MV-4-11 (cell line): ENCODE data around the gene OSBPL5.

Experiments
- DNase-seq: peaks from one replicate; lab custom pipeline; 2025; lab: John Stamatoyannopoulos, UW

OSBPL5 gene

DNA sequence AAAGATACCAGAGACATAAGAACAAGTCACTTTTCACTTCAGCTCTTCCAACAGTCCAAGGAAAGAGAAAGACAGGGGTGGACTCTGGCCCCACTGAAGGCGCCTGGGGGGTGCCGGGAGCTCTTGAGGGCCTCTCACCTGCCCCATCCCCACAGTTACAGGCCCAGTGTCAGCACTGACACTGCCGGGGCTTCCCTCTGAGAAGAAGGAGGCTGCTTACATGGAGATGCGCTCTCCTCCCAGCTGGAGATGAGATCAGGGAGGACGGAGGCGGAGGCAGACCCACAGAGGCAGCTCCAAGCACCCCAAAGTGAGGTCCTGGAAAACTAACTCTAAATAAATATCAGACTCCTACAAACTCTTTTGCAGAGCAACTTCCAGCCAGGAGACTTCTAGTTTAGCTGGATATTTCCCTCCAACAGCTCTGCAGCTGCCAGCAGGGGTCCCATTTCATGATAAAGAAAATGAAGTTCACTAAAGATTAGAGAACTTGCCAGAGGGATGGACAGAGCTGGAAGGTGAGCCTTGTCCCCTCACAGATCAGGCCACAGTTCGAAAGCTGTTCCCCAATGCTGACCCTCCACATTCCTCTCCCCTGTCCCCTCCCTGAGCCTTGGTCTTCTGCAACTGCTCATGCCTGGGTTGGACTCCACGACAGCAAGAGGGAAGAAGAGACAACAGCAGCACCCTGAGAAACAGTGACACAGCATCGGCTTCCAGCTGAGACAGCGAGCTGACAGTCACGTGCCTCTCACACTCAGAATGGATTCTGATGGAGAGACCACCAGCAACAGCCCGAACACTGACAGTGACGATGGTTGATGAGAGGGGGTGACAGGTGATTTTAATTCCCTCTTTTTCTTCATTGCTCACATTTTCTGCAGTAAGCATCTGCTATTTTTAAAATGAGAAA is 113.7 kb downstream of the OSBPL5 start:
- no peak for DNase-seq

DNA sequence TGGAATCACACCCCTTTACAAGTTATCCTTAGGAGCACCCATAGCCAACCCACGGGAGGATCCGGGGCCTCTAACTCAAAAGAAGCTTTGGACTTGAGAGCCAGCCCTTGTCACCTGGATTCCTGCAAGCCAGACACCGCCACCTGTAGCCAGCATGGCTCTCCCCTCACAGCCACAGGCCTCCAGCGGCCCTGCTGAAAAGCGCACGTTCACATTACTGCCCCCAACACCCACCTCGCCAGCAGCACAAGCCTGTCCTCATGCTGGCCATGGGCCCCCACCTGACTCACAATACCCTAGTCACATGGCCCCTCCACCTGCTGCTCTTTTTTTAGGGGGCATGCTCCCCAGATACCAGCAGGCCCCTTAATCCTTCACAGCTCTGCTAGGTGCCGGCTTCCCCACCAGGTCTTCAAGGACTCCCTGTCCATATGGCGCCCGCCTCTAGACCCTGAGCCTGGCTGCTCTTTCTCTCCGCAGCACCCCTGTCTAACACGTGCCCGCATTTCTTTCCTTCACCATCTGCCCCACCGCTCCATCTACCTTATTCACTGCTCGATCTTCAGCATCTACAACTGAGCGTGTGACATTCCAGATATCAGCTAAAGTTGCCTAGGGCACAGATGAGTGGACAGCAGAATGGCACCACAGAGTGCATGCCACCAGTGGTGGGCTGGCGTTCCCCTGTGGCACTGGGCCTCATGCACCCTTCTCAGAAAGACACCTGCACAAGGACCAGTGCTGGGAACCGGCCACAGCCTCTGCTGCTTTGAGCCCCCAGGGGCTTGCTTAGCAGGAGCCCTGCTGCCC is 114.5 kb downstream of the OSBPL5 start:
- no peak for DNase-seq

DNA sequence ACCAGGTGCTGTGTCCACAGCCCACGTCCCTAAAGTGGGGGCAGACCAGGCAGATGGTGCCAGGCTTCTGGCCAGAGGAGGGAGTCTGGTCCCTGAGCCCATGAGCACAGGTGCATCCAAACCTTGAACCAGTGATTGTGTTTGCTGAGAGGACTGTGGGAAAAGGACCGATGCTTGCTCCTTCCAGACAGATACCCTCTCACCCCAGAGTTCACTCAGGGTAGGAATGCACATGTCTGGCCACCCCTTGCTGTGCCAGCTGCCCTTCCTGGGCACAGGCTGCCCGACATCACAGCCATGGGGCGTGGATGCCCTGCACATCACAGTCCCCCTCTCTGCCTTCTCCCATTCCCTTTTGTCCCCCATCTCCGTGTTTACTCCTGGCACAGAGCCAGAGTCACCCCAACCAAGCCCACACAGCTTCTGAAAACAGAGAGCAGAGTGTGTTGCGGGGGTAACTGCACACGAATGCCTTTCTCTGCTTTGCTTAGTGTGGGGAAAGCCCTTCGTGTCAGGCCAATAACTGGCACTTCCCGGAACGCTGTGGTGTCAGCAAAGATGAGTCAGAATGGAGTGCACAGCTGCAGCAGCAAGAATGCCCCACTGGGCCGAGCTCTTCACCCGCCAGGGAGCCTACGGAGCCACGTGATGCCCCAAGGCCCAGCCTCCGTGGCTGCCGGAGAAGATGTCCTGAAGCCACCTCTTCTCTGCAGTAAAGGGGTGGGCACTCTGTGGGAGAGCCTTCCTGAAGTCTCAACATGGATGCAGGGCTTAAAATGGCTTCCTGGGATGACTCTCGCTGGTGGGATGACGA is 115.5 kb downstream of the OSBPL5 start:
- peak; percentile 96 for DNase-seq

- no peak for DNase-seq
These were observed 117.5 kb downstream of the OSBPL5 start for GRCh38 chr11:3047637-3048036.

DNA sequence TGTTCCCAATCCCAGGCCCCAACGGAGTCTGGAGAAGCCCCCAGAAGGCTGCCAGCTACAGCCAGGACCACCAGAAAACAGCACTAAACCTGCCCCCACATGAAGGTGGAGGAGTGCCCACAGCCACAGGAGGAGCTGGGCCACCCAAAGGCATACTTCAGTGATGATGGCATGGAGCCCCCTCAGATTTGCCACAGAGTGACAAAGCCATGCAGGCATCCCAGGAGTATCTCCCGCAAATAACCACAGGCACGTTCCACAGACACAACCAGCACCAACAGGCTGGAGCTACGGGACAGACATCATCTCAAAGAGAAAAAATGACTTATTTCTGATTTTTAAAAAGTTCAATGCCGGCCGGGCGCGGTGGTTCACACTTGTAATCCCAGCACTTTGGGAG is 118.5 kb downstream of the OSBPL5 start:
- DNase-seq = no peak

DNA sequence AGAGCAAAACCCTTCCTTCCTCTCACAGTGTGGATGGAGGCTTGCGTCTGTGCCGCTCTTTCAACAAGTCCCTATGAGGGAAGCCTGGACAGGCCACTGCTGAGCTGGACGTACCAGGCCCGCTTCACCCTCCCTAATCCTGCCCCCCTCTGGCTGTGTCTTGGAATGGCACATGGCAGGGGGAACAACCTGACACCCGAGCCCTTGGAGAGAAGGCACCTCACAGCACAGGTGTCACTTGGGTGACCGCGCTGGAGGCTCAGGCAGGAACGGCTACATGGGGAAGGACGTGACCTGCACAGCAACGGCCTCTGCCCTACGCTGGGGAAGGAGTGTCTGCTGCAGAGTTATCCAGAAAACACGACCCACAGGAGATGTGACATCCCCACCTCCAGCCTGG is 118.9 kb downstream of the OSBPL5 start:
- DNase-seq = no peak

DNA sequence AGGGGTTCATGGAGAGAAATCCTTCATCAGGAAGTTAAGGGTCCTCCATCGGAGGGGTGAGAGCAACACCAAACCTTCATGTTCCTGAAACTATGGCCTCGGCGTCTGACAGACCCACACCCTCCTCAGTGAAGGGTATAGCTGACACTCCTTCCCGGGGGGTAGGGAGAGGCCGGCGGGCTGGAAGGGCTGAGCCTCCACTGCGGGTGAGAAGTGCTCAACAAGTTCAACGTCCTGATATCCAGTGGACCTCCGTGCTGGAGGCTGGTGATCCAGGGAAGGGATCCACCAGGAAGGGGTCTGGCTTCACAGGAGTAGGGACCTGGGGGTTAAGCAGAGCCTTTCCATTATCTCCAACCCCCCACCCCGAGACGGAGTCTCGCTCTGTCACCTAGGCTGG is 120.2 kb downstream of the OSBPL5 start:
- no peak for DNase-seq

DNA sequence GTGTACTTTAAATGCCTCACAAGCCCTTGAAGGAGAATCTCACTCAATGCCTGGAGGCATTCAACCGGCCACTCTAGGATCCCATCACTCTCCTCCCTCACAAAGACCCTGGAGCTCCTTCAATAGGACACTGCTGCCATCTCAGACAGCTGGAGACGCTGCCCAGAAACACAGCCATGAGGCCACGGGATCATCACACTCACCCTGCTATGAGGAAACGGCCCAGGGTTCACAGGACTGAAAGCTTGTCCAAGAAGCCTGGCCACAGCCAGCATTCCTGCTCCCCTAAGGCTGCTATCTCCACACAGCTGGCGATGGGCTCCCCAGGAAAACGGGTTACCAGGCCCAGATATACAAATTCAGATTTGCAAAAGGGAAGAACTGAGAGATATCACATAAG is 121.1 kb downstream of the OSBPL5 start:
- no peak for DNase-seq

DNA sequence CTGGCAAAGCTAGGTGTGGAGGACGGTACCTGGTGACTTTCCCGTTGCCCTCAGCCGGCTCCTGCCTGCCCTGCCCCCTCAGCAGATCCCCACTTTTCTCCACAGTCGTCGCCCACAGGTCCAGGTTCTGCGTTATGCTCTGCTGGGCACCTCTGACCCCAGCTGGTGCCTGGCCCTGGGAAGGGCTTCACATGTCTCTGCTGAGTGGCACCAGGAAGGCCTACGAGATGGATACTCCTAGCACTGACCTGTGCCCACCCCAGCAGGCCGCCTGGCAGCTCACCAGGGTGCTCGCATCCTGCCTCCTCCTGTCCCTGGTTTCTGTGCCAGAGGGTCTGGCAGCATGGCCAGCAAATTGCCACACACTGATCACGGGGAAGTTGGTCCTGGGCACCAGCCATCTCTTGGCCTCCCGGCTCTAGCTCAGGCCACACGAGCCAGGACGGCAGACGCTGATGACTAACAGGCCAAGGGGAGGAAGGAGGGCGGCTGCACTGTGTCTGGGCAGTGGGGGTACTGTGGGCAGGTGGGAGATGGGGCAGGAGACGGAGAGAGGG is 121.7 kb downstream of the OSBPL5 start:
- DNase-seq = no peak

DNA sequence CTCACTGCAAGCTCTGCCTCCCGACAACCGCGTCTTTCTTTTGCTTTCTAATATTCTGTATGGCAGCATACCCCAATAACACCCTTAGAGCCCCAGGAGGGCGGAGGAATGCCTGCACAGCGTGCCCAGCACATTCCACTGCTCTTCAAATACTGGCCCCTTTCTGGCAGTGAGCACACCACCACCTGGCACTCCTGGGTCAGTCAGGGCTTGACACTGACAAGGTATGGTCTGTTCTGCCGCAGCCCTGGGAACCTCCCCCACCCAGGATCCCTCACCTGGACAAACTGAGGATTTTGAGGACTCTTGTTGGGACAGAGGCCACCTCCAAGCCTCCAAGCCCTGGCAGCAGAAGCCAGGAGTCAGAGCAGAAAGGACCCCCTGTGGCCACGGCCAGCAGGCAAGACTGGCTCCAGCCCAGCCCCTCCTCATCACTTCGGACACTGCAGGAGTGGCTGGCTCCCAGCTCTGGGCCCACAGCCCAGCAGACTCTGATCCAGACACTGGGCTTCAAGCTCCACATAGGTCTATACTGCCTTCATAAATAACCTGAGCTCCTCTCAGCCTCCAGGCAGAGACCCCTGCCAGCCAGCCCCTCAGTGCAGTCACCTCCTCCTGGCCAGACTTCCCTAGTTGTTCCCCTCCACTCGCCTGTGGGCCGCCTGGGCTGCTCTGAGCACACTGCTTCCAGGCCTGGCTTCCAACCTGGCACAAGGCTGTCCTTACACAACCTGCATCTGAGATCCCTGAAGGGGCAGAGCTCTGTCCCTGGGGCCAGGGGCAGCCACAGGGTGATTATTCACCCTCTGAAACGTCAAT is 122.4 kb downstream of the OSBPL5 start:
- no peak for DNase-seq

- DNase-seq = no peak
These were observed 123.2 kb downstream of the OSBPL5 start for GRCh38 chr11:3041699-3042441.

DNA sequence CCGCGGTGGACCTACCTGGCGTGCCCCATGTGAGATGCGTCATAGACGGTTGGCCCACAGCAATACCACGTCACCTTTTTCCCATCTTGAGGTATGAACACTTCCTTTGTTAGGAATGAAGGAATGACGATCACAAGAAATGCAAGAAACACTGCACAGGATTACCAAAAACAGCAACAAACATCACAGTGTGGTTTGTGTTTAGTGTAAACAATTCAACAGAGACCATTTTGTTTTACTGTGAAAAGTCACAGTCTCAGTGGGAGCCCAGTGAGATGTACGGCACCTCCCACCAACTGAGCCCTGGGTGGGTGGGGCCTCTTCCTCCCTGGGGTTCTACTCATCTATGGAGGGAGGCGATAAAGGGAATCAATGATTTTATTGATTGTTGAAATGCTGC is 124.2 kb downstream of the OSBPL5 start:
- no peak for DNase-seq

DNA sequence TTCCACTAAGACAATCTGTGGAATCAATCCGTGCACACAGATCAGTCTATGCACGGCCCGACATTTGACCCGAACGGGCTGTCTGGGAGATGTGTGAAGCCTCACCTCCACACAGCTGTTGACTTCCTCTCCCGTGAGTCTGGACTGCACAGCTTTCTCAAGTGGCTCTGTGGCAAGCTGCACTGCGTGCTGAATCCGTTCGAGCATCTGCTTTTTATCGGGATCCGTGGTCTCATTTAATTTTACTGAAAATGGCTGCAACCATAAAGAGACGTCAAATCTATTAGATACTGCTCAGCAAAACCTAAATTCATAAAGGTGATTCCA is 127.2 kb downstream of the OSBPL5 start:
- no peak for DNase-seq
